ENCODE data around the gene GPHN.

DNA sequence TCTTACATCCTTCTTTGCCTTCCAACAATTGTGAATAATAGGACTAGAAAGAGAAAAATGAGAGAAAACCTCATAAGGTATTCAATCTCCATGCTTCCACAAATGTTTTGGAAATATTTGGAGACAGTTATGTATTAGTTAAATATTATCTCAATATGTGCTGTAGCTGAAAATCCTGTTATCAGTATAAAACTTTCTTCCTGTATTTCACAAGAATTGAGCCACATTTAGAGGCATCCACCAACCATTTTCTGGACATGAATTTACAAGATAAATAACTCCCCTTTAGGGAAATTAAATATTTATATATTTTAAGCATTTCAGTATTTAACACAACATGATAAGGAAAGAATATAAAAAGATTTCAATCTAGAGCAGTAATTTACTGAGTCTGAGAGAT is 200.3 kb downstream of the GPHN start:
- TF ChIP-seq POLR2A (IDR thresholded peaks at IDR 0.05) = no peak
- TF ChIP-seq, protein P1, sequence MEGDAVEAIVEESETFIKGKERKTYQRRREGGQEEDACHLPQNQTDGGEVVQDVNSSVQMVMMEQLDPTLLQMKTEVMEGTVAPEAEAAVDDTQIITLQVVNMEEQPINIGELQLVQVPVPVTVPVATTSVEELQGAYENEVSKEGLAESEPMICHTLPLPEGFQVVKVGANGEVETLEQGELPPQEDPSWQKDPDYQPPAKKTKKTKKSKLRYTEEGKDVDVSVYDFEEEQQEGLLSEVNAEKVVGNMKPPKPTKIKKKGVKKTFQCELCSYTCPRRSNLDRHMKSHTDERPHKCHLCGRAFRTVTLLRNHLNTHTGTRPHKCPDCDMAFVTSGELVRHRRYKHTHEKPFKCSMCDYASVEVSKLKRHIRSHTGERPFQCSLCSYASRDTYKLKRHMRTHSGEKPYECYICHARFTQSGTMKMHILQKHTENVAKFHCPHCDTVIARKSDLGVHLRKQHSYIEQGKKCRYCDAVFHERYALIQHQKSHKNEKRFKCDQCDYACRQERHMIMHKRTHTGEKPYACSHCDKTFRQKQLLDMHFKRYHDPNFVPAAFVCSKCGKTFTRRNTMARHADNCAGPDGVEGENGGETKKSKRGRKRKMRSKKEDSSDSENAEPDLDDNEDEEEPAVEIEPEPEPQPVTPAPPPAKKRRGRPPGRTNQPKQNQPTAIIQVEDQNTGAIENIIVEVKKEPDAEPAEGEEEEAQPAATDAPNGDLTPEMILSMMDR (IDR thresholded peaks at IDR 0.05) = no peak
